ENCODE measurements around the gene FGFR3.
"Not testable (repeated sequence)": the region's sequence is repeated elsewhere in the genome, so short reads cannot be mapped to it uniquely, and the experiment has no call there.

The FGFR3 gene

GRCh38 chr4:1842339-1842895 lies 49.3 kb downstream of the FGFR3 start:
- DNase-seq (ENCODE audit: low spot score): no peak

- DNase-seq (ENCODE audit: low spot score): no peak
Observed at GRCh38 chr4:1842993-1843448, 49.9 kb downstream of the FGFR3 start.

GRCh38 chr4:1843852-1844251 lies 50.8 kb downstream of the FGFR3 start:
- DNase-seq (ENCODE audit: low spot score): peak; percentile 39

- DNase-seq (ENCODE audit: low spot score): not testable (repeated sequence)
Observed at GRCh38 chr4:1844618-1845017, 51.5 kb downstream of the FGFR3 start.

- no peak for DNase-seq (ENCODE audit: low spot score)
Observed at GRCh38 chr4:1846580-1846979, 53.5 kb downstream of the FGFR3 start.

GRCh38 chr4:1850276-1850675 lies 57.2 kb downstream of the FGFR3 start:
- DNase-seq (ENCODE audit: low spot score): no peak

GRCh38 chr4:1851160-1851559 lies 58.1 kb downstream of the FGFR3 start:
- no peak for DNase-seq (ENCODE audit: low spot score)

GRCh38 chr4:1851575-1852410 lies 58.7 kb downstream of the FGFR3 start:
- DNase-seq (ENCODE audit: low spot score): no peak

- DNase-seq (ENCODE audit: low spot score): no peak
Observed at GRCh38 chr4:1852904-1853623, 60.0 kb downstream of the FGFR3 start.

- DNase-seq (ENCODE audit: low spot score): no peak
Observed at GRCh38 chr4:1854752-1855151, 61.7 kb downstream of the FGFR3 start.

GRCh38 chr4:1855333-1856070 lies 62.4 kb downstream of the FGFR3 start:
- DNase-seq (ENCODE audit: low spot score): no peak

- peak; percentile 96 for DNase-seq (ENCODE audit: low spot score)
Observed at GRCh38 chr4:1856071-1856942, 63.2 kb downstream of the FGFR3 start, which contains the start of gene LETM1. Gene LETM1, minus strand, starts transcription at chr4:1856156. Its CDS starts 206 bp downstream, at chr4:1855950.

GRCh38 chr4:1856943-1857699 lies 64.0 kb downstream of the FGFR3 start:
- no peak for DNase-seq (ENCODE audit: low spot score)

GRCh38 chr4:1857931-1858330 lies 64.8 kb downstream of the FGFR3 start:
- no peak for DNase-seq (ENCODE audit: low spot score)
